NCI-H187 (cell line): ENCODE results near the gene NSD1.

Experiments used
- DNase-seq, 2 experiments: peaks; one replicate each; lab custom pipeline; 2025; lab: John Stamatoyannopoulos, UW

Gene NSD1

GRCh38 chr5:177349762-177350161, 216.2 kb downstream of the NSD1 start:
- no peak for DNase-seq
